Stimulated activated naive CD8-positive, alpha-beta T cell treated with anti-CD3 and anti-CD28 coated beads, Interleukin-15, Interleukin-2, amounts not matched to agents 100 U/mL and 50 U/mL, for 24 hours (primary cell): ENCODE measurements around the gene CCNJL.
"Not testable (repeated sequence)": the region's sequence is repeated elsewhere in the genome, so short reads cannot be mapped to it uniquely, and the experiment has no call there.

Experiments
- ATAC-seq: fragments of 150-1000 bp; cut with Tn5 transposase; one replicate; pipeline ENCODE4 v1.10.0; 2021
- DNase-seq: peaks from one replicate; pipeline ENCODE4 v3.0.0; 2021

Gene CCNJL, protein sequence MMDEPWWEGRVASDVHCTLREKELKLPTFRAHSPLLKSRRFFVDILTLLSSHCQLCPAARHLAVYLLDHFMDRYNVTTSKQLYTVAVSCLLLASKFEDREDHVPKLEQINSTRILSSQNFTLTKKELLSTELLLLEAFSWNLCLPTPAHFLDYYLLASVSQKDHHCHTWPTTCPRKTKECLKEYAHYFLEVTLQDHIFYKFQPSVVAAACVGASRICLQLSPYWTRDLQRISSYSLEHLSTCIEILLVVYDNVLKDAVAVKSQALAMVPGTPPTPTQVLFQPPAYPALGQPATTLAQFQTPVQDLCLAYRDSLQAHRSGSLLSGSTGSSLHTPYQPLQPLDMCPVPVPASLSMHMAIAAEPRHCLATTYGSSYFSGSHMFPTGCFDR

DNA sequence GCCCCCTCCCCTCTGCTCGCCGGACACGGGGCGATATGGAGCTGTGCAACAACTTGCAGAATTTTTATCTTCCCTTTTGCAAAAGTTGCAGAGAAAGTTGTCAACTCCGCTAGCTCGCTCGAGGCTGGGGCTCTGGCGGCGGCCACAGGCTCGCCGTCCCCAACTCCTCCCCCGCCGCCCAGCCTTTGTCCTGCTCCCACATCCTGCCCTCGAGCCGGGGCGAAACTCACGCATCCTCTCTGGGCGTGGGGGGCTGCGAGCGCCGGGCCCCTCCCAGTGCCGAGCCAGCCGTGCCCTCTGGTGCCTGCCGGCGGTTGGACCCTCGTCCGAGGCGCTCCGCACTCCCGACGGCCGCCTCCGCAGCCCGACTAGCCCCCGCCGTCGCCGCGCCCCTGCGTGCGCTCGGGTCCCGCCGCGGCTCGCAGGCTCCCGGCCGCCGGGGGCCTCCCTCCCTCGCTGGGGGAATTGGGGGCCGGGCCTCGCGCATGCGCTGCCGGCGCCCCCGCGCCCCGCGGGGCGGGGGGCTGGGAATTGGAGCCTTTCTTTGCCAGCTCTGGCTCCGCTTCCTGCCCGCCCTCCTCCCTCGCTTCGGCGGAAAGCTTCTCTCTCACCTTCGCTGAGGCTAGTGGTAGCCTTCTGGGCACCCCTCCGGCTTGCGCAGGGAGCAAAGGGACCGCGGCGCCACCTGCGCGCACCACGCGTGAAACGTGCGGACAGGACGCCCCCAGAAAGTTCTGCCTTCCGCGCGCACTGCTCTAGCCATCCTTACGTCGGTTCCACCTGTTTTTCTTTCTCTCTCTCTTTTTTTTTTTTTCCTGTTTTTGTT, at the start of gene CCNJL:
CCNJL (minus strand) TSS at position 431 of the 826 bp plus-strand sequence. CDS start 641 bp downstream, outside the sequence.
- peak; percentile 51 for ATAC-seq
- peak; percentile 19 for DNase-seq

DNA sequence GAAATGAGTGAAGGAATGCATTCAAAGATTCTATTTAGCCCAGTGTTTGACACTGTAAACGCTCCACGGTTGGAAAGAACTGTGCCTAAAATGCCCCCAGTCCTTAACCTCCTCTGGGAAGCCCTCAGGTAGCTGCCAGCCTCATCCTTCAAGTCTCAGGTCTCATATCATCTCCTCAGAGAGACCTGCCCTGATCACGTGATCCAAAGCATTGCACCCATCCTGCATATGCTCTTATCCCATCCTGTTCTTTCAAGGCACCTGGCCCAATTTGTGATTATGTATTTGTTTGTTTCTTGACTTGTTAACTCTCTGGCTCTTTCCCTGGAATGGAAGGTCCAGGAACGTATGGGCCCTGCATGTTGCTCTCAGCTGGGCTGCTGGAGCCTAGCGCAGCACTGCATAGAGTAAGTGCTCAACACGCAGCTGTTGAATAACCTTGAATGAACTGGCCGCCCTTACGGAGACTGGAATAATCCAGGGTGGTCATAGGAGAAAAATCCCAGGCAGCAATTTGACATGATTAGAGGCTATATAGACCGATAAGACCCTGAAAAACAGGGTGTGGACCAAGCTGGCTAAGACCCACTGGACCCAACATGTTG, 49.4 kb upstream of the CCNJL start:
- ATAC-seq = no peak

GRCh38 chr5:160360310-160360709, 47.9 kb upstream of the CCNJL start:
- DNase-seq (no peak), ATAC-seq (no peak)

More for the DNA sequence above, 49.4 kb upstream of the CCNJL start:
- DNase-seq = no peak

GRCh38 chr5:160359816-160360215, 47.5 kb upstream of the CCNJL start:
- DNase-seq (no peak), ATAC-seq (no peak)

GRCh38 chr5:160359242-160359641, 46.9 kb upstream of the CCNJL start:
- ATAC-seq (no peak), DNase-seq (no peak)

GRCh38 chr5:160357861-160358411, 45.6 kb upstream of the CCNJL start:
- DNase-seq = no peak
- ATAC-seq = no peak

DNA sequence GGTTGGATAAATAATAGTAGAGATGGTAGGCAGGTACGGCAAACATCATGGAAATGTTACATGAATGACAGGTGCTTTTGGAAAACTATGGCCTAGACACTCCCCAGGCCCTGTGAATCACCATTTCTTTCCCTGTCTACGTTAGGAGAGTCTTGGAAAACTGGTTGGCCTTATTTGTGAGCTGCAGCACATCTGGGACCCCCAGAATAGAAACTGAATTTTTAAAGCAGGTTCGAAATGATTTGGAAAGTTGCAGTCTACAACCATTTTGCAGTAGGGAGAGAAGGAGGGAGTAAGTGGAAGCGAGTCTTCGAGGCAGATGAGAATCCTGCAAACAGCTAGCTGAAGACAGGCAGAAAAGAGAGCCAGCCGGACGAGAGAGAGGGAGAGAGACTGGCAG, 45.0 kb upstream of the CCNJL start:
- DNase-seq (no peak), ATAC-seq (no peak)

GRCh38 chr5:160356550-160357347, 44.4 kb upstream of the CCNJL start:
- no peak for ATAC-seq
- no peak for DNase-seq

DNA sequence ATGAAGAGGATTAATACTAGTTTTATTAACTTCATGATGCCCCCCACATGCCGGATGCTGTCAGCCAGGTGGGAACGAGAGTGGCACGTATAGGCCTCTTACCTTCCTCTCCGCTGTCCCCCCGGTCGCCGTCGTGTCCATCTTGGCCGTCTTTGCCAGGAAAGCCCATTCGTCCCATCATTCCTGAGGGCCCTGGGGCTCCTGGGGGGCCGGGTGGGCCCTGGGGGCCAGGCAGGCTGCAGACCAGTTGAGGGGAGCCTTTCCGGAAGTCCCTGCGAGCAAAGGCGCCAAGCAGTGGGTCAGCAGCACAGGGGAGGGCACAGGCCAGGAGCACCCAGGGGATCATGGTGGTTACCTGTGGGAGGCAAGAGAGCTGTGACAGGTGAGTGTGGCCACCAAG, 42.3 kb upstream of the CCNJL start:
- no peak for DNase-seq
- ATAC-seq = no peak

DNA sequence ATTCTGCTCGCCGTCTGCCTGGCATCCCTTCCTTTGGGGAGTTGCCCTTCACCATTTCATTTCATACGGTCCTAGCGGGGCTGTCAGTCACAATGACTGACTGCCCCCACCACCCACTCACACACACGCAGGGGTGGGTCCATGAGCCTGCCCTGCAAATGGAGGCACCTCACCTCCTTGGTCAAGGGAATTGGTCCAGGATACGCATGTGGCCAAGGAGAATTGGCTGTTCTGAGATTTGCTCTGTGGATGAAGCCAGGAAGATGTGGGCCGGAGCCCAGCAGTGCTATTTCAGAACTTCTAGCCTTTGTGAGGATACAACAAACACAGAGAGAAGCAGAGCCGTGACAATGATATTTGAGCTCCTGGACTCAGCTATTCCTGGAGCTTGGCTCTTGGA, 41.0 kb upstream of the CCNJL start:
- ATAC-seq (no peak), DNase-seq (no peak)

DNA sequence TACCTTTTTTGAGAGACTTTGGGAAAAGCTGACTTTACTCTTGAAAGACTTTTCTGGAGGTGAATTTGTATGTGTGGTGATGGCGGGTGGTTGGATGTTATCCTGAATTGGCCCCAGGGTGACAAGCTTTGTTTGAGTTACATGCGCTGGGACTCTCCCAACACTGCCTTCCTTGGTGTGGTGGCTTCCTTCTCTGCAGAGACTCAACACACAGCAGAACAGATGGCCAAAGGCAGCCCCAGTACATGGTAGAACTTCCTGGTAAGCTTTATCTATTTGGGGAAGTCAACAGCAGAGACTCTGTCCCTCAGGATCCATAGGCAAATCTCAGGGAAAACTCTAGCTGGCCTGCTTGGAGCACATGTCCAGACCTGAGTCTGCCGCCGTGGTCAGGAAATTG, 39.9 kb upstream of the CCNJL start:
- ATAC-seq (no peak), DNase-seq (no peak)

DNA sequence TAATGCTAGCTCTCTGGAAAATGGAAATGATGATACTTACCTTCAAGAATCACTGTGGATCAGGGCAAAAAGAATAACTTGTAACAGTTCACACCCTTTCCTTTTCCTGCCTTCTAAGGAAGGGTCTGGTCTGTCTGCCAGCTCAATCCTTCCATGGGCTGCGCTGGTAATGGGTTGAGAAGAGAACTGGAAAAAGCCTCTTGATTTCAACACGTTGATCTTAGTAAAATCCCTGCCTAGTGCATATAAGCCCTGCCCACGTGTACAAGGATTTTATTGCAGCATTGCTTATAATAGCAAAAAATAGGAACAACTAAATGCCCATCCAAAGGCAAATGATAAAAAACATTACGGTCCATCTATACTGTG, 37.6 kb upstream of the CCNJL start:
- DNase-seq (no peak), ATAC-seq (no peak)

GRCh38 chr5:160349249-160349934, 37.0 kb upstream of the CCNJL start:
- ATAC-seq = no peak

DNA sequence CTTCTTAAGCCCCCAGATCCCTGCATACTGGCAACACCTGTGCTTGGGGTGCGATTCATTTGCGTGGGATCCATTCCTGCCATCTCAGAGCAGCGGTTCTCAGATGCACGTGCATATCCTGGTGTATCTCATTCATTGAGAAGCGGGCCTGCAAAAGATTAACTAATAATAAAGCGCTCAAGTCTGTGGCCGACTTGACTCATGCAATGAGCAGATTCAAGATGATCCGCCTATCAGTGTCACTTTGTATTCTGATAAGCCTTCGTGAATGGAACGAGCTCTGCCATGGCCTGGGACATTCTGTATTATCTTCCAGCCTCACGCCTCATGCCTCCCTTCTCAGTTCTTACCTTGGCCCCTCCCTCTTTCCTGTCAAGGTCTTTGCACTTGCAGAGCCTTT, 35.7 kb upstream of the CCNJL start:
- ATAC-seq (no peak), DNase-seq (no peak)

More at GRCh38 chr5:160349249-160349934, 37.0 kb upstream of the CCNJL start:
- no peak for DNase-seq

- no peak for ATAC-seq
Observed at GRCh38 chr5:160347448-160347847, 35.1 kb upstream of the CCNJL start.

GRCh38 chr5:160342413-160342941, 30.1 kb upstream of the CCNJL start:
- DNase-seq (no peak), ATAC-seq (no peak)

More at GRCh38 chr5:160347448-160347847, 35.1 kb upstream of the CCNJL start:
- DNase-seq = no peak

- ATAC-seq = no peak
- DNase-seq = no peak
Observed at GRCh38 chr5:160341309-160341870, 29.0 kb upstream of the CCNJL start.

DNA sequence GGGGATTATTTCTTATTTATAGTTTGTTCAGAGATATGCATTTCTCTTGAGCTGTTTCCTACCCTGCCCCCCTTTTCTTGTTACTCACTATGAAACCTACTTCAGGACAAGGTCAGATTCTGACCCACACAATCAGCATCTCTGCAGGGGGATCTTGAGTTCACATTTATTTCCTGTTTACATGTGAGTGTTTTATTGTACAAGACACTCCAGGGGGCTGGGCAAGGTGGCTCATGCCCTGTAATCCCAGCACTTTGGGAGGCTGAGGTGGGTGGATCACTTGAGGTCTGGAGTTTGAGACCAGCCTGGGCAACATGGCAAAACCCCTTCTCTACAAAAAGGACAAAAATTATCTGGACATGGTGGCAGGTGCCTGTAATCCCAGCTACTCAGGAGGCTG, 28.1 kb upstream of the CCNJL start:
- not testable (repeated sequence) for DNase-seq, ATAC-seq

DNA sequence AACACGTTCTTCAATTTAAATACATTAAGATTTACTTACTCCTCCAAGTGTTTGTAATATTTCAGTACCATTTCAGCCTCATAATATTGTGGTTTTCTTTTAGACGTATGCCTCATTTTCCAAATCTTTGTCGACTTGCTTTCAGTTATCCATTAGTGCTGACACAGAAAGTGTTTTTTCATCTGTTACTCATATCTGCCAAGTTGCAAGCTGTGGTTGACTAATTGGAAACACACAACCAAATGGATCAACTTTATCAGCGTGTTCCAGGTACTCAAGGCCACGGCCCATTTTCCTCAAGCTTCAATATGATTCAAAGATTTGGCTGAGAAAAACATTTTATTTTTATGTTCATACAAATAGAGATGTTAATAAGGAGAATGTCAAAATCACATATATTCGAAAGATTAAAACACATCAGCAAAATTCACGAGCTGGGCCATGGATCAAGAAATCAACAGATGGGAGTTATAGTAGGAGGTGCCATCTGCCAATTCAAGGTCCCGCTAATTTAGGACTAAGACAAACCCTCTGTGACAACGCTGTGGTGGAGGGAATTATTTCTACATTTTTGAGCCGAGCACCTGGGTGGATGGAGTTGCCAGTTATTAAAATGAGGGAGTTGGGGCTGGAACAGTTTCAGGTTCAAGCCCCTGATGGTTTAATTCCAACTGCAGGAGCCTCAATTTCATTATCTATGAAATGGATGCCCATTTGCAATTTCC, 27.2 kb upstream of the CCNJL start:
- ATAC-seq = peak; percentile 46
- no peak for DNase-seq

- not testable (repeated sequence) for DNase-seq, ATAC-seq
Observed at GRCh38 chr5:160334716-160335115, 22.4 kb upstream of the CCNJL start.
